ENCODE results near the gene CFAP299.

GRCh38 chr4:80798082-80798481 lies 462.6 kb downstream of the CFAP299 start:
- TF ChIP-seq, protein P1, sequence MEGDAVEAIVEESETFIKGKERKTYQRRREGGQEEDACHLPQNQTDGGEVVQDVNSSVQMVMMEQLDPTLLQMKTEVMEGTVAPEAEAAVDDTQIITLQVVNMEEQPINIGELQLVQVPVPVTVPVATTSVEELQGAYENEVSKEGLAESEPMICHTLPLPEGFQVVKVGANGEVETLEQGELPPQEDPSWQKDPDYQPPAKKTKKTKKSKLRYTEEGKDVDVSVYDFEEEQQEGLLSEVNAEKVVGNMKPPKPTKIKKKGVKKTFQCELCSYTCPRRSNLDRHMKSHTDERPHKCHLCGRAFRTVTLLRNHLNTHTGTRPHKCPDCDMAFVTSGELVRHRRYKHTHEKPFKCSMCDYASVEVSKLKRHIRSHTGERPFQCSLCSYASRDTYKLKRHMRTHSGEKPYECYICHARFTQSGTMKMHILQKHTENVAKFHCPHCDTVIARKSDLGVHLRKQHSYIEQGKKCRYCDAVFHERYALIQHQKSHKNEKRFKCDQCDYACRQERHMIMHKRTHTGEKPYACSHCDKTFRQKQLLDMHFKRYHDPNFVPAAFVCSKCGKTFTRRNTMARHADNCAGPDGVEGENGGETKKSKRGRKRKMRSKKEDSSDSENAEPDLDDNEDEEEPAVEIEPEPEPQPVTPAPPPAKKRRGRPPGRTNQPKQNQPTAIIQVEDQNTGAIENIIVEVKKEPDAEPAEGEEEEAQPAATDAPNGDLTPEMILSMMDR (IDR thresholded peaks at IDR 0.05 in 2 of 3, conservative IDR thresholded peaks at IDR 0.05 in 1 of 3; ENCODE audit: borderline replicate concordance in 1 of 3, insufficient read depth in 1 of 3, low read depth in 2 of 3, low read length in 2 of 3): no peak
- TF ChIP-seq TCF7L2 (IDR thresholded peaks at IDR 0.05; ENCODE audit: borderline replicate concordance, extremely low read depth, insufficient read depth, insufficient read length) (no peak), POLR2A (IDR thresholded peaks at IDR 0.05; ENCODE audit: borderline replicate concordance, extremely low read depth, insufficient read depth, insufficient read length) (no peak)
- TF ChIP-seq, protein P2, sequence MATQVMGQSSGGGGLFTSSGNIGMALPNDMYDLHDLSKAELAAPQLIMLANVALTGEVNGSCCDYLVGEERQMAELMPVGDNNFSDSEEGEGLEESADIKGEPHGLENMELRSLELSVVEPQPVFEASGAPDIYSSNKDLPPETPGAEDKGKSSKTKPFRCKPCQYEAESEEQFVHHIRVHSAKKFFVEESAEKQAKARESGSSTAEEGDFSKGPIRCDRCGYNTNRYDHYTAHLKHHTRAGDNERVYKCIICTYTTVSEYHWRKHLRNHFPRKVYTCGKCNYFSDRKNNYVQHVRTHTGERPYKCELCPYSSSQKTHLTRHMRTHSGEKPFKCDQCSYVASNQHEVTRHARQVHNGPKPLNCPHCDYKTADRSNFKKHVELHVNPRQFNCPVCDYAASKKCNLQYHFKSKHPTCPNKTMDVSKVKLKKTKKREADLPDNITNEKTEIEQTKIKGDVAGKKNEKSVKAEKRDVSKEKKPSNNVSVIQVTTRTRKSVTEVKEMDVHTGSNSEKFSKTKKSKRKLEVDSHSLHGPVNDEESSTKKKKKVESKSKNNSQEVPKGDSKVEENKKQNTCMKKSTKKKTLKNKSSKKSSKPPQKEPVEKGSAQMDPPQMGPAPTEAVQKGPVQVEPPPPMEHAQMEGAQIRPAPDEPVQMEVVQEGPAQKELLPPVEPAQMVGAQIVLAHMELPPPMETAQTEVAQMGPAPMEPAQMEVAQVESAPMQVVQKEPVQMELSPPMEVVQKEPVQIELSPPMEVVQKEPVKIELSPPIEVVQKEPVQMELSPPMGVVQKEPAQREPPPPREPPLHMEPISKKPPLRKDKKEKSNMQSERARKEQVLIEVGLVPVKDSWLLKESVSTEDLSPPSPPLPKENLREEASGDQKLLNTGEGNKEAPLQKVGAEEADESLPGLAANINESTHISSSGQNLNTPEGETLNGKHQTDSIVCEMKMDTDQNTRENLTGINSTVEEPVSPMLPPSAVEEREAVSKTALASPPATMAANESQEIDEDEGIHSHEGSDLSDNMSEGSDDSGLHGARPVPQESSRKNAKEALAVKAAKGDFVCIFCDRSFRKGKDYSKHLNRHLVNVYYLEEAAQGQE (IDR thresholded peaks at IDR 0.05; ENCODE audit: low read depth): no peak

Data from HCT116 (cell line).